GM10266 (cell line): ENCODE measurements around the gene E4F1.

Experiments used
- DNase-seq: peaks from one replicate; pipeline ENCODE4 v3.0.0; 2012; ENCODE audit errors: extremely low spot score
- CTCF ChIP-seq: IDR thresholded peaks from 2 replicates; pipeline ENCODE4 v1.5.1; 2012; ENCODE audit warnings: mild to moderate bottlenecking, low read depth; ENCODE audit not compliant: control insufficient read depth, insufficient read depth; ENCODE audit errors: missing control alignments

The E4F1 gene

GRCh38 chr16:2275476-2276367 is 52.3 kb downstream of the E4F1 start:
- no peak for DNase-seq
- TF ChIP-seq CTCF, result no peak

GRCh38 chr16:2276368-2277195 is 53.2 kb downstream of the E4F1 start:
- DNase-seq, result no peak
- TF ChIP-seq CTCF, result no peak

- no peak for TF ChIP-seq CTCF
- DNase-seq, result no peak
These were observed 54.3 kb downstream of the E4F1 start for GRCh38 chr16:2277466-2278271.

- no peak for TF ChIP-seq CTCF
- no peak for DNase-seq
These were observed 54.8 kb downstream of the E4F1 start for GRCh38 chr16:2278272-2278608.

- TF ChIP-seq CTCF, result no peak
These were observed 55.8 kb downstream of the E4F1 start for GRCh38 chr16:2278956-2279800.

GRCh38 chr16:2280461-2280860 is 57.1 kb downstream of the E4F1 start:
- no peak for TF ChIP-seq CTCF
- no peak for DNase-seq

More at GRCh38 chr16:2278956-2279800, 55.8 kb downstream of the E4F1 start:
- DNase-seq, result no peak
